Upper lobe of left lung (tissue), 6 donors: ENCODE data around the gene SLC15A4. TPM values are rescaled to one million over a fixed set of nuclear protein-coding genes. Genes with fewer than 3 reads are reported as not detected.
"Not testable (repeated sequence)": the region's sequence is repeated elsewhere in the genome, so short reads cannot be mapped to it uniquely, and the experiment has no call there.

Experiments
- ATAC-seq, 2 donors: fragments of 200-7000 bp; cut with Tn5 transposase; one replicate each; pipeline ENCODE4 v1.9.1; 2022; ENCODE audit warnings: mild to moderate bottlenecking in 2 of 2, moderate library complexity in 2 of 2; ENCODE audit not compliant: low FRiP score in 2 of 2
- DNase-seq, 2 donors: peaks; one replicate each; pipeline ENCODE4 v3.0.0-alpha.2; 2019 to 2020
- H3K27ac ChIP-seq, 4 donors: fragments of 200-600 bp; sonication (generic); one replicate each; pipeline ENCODE4 v1.5.1; 2016 to 2019
- H3K27me3 ChIP-seq, 4 donors: fragments of 200-600 bp; sonication (generic); one replicate each; pipeline ENCODE4 v1.5.1; 2017 to 2019
- H3K36me3 ChIP-seq, 4 donors: fragments of 200-600 bp; sonication (generic); one replicate each; pipeline ENCODE4 v1.5.1; 2016 to 2019
- H3K4me1 ChIP-seq, 4 donors: fragments of 200-600 bp; sonication (generic); one replicate each; pipeline ENCODE4 v1.5.1; 2018 to 2019
- H3K4me3 ChIP-seq, 4 donors: fragments of 200-600 bp; sonication (generic); one replicate each; pipeline ENCODE4 v1.5.1; 2017 to 2019; ENCODE audit warnings: mild to moderate bottlenecking in 2 of 4, moderate library complexity in 1 of 4
- H3K9me3 ChIP-seq, 4 donors: fragments of 200-600 bp; sonication (generic); one replicate each; pipeline ENCODE4 v1.5.1; 2018 to 2019
- CTCF ChIP-seq, 6 experiments: fragments of 450-650 bp in 4 of 6; fragments of 200-600 bp in 2 of 6; sonication (generic) in 2 of 6; IDR thresholded peaks; one replicate each; pipeline ENCODE4 v1.5.1; 2016 to 2019; ENCODE audit warnings: antibody characterized with exemption in 6 of 6
- EP300 ChIP-seq, 4 donors: sonication (generic); formaldehyde crosslinking; IDR thresholded peaks; one replicate each; pipeline ENCODE4 v1.5.1; 2017; ENCODE audit warnings: antibody characterized with exemption in 4 of 4, control low read depth in 2 of 4
- POLR2A ChIP-seq, 4 donors: fragments of 450-650 bp; IDR thresholded peaks; one replicate each; pipeline ENCODE4 v1.5.1; 2016 to 2017; ENCODE audit warnings: antibody characterized with exemption in 4 of 4, mild to moderate bottlenecking in 2 of 4
- POLR2AphosphoS5 ChIP-seq, 2 donors: sonication (generic); formaldehyde crosslinking; IDR thresholded peaks; one replicate each; pipeline ENCODE4 v1.5.1; 2017; ENCODE audit warnings: antibody characterized with exemption in 2 of 2
- WGBS, 2 donors: methylation state at CpG; one replicate each; pipeline ENCODE4 v1.1.5; 2017 to 2018; 5-methylcytosine and 5-hydroxymethylcytosine counted together
- total RNA-seq, 6 donors: library from RNA; depleted of rRNA in 4 of 6; stranded (reverse); fragments of >200 nt in 4 of 6; gene quantifications; one replicate each; pipeline versions ENCODE4 v1.1.0 to v1.2.1, GENCODE V29; 2016 to 2021
- donor health status: DM: no; HTN: no; CAD: no; lungs with moderate emphysema.
- donor health status: DM: no; HTN: yes; CAD: no; lungs with severe emphysema.

The SLC15A4 gene
- total RNA-seq, 6 donors from 2014 or later, result 21.0 to 58.7 (median 32.8) TPM

GRCh38 chr12:128808651-128809050, 15.1 kb downstream of the SLC15A4 start:
- Histone ChIP-seq H3K9me3 (peaks cover 0 to 2% (median 0%) of the 10 kb centered on the region in 4 donors), H3K4me3 (no peak overlapping the region), H3K36me3 (peaks cover 0 to 64% (median 32%) of the 10 kb centered on the region in 4 donors), H3K27ac (no peak overlapping the region), H3K4me1 (peaks cover 7 to 16% (median 13%) of the 10 kb centered on the region in 4 donors), H3K27me3 (no peaks in the 10 kb centered on the region)
- TF ChIP-seq CTCF (IDR thresholded peaks at IDR 0.05) (no peak), POLR2AphosphoS5 (IDR thresholded peaks at IDR 0.05) (no peak)
- ATAC-seq (no peak), DNase-seq (no peak)
- 81 to 97% methylated on average over 12 of the region's 12 CpGs for WGBS, 2 donors

- Histone ChIP-seq H3K4me3 (no peak overlapping the region), H3K4me1 (peaks cover 7 to 16% (median 13%) of the 10 kb centered on the region in 4 donors), H3K27me3 (no peaks in the 10 kb centered on the region), H3K36me3 (peaks cover 0 to 62% (median 26%) of the 10 kb centered on the region in 4 donors), H3K9me3 (peaks cover 0 to 2% (median 0%) of the 10 kb centered on the region in 4 donors), H3K27ac (peak overlapping the region in 2 of 4 donors; percentile 11 to 46)
- DNase-seq, result no peak
- WGBS, 2 donors, result 70 to 83% methylated on average over 12 to 13 of the region's 14 CpGs
- ATAC-seq, result peak; percentile 39 to 77
- TF ChIP-seq CTCF (IDR thresholded peaks at IDR 0.05) (no peak), POLR2AphosphoS5 (IDR thresholded peaks at IDR 0.05) (no peak), EP300 (IDR thresholded peaks at IDR 0.05) (no peak), POLR2A (IDR thresholded peaks at IDR 0.05) (no peak)
Measured at GRCh38 chr12:128807161-128807724, 16.5 kb downstream of the SLC15A4 start.

- WGBS, 2 donors, result 88 to 95% methylated on average over 6 to 9 of the region's 9 CpGs
- Histone ChIP-seq H3K9me3 (peaks cover 0 to 2% (median 0%) of the 10 kb centered on the region in 4 donors), H3K27me3 (no peaks in the 10 kb centered on the region), H3K36me3 (peaks cover 0 to 57% (median 26%) of the 10 kb centered on the region in 4 donors), H3K4me3 (no peak overlapping the region), H3K27ac (peak overlapping the region in 1 of 4 donors; percentile 11), H3K4me1 (peaks cover 7 to 16% (median 13%) of the 10 kb centered on the region in 4 donors)
- TF ChIP-seq POLR2A (IDR thresholded peaks at IDR 0.05), result no peak
- no peak for TF ChIP-seq CTCF (IDR thresholded peaks at IDR 0.05)
- TF ChIP-seq POLR2AphosphoS5 (IDR thresholded peaks at IDR 0.05), result no peak
- no peak for TF ChIP-seq EP300 (IDR thresholded peaks at IDR 0.05)
- DNase-seq, result no peak
- ATAC-seq, result no peak
Measured at GRCh38 chr12:128806573-128806972, 17.2 kb downstream of the SLC15A4 start.

GRCh38 chr12:128805406-128805805, 18.4 kb downstream of the SLC15A4 start:
- H3K4me1 ChIP-seq, H3K27me3 ChIP-seq, H3K4me3 ChIP-seq, H3K9me3 ChIP-seq, H3K27ac ChIP-seq, ATAC-seq, DNase-seq: not testable (repeated sequence)
- H3K36me3 ChIP-seq, result peaks cover 9 to 66% (median 34%) of the 10 kb centered on the region in 4 donors
- WGBS, 2 donors, result 92 to 98% methylated on average over 5 of the region's 5 CpGs

- Histone ChIP-seq H3K4me1 (peaks cover 0 to under 1% (median under 1%) of the 10 kb centered on the region in 4 donors), H3K36me3 (peaks cover 11 to 72% (median 39%) of the 10 kb centered on the region in 4 donors), H3K4me3 (no peak overlapping the region), H3K27ac (no peak overlapping the region), H3K27me3 (no peaks in the 10 kb centered on the region), H3K9me3 (peaks cover 0 to 2% (median 0%) of the 10 kb centered on the region in 4 donors)
- TF ChIP-seq POLR2A (IDR thresholded peaks at IDR 0.05), result no peak
- no peak for TF ChIP-seq EP300 (IDR thresholded peaks at IDR 0.05)
- no peak for TF ChIP-seq CTCF (IDR thresholded peaks at IDR 0.05)
- no peak for TF ChIP-seq POLR2AphosphoS5 (IDR thresholded peaks at IDR 0.05)
- ATAC-seq (no peak), DNase-seq (no peak)
- WGBS, 2 donors, result 95 to 96% methylated on average over 8 of the region's 8 CpGs
Measured at GRCh38 chr12:128804762-128805161, 19.0 kb downstream of the SLC15A4 start.
